Adrenal gland (tissue), 5 donors: ENCODE measurements around the gene COX4I1.

Experiments
- POLR2A ChIP-seq, 2 donors: fragments of 450-650 bp; IDR thresholded peaks; one replicate each; pipeline ENCODE4 v1.6.1; 2017; ENCODE audit warnings: antibody characterized with exemption in 2 of 2, mild to moderate bottlenecking in 2 of 2, moderate library complexity in 1 of 2
- TF ChIP-seq, protein P1 (sequence below), 6 experiments: fragments of 450-650 bp in 4 of 6; fragments of 200-600 bp in 2 of 6; sonication (generic) in 1 of 6; IDR thresholded peaks; 1 replicate in 5 of 6; 2 replicates in 1 of 6; pipeline versions ENCODE4 v1.5.1 to v1.8.0; 2016 to 2021; ENCODE audit warnings: antibody characterized with exemption in 6 of 6, mild to moderate bottlenecking in 2 of 6, moderate library complexity in 1 of 6
- donor health status: DM: no; HTN: no; CAD: no.

- TF ChIP-seq, protein P1, sequence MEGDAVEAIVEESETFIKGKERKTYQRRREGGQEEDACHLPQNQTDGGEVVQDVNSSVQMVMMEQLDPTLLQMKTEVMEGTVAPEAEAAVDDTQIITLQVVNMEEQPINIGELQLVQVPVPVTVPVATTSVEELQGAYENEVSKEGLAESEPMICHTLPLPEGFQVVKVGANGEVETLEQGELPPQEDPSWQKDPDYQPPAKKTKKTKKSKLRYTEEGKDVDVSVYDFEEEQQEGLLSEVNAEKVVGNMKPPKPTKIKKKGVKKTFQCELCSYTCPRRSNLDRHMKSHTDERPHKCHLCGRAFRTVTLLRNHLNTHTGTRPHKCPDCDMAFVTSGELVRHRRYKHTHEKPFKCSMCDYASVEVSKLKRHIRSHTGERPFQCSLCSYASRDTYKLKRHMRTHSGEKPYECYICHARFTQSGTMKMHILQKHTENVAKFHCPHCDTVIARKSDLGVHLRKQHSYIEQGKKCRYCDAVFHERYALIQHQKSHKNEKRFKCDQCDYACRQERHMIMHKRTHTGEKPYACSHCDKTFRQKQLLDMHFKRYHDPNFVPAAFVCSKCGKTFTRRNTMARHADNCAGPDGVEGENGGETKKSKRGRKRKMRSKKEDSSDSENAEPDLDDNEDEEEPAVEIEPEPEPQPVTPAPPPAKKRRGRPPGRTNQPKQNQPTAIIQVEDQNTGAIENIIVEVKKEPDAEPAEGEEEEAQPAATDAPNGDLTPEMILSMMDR (IDR thresholded peaks at IDR 0.05) = no peak
- TF ChIP-seq POLR2A (IDR thresholded peaks at IDR 0.05) = no peak
Measured at GRCh38 chr16:85856079-85856478, 56.6 kb downstream of the COX4I1 start.
